Neural cell (in vitro differentiated cells): ENCODE measurements around the gene PTPRT. TPM values are rescaled to one million over a fixed set of nuclear protein-coding genes. Genes with fewer than 3 reads are reported as not detected.

Source experiments
- H2AFZ ChIP-seq: fragments of 200-600, 300-800 bp; sonication (generic), shearing (Covaris generic); 2 replicates; pipeline ENCODE4 v1.6.0; 2014; ENCODE audit warnings: low read depth, mild to moderate bottlenecking, antibody characterized with exemption, low read length, moderate library complexity
- H3F3A ChIP-seq: fragments of 200-600 bp; shearing (Covaris generic); 2 replicates; pipeline ENCODE4 v1.6.1; 2016; ENCODE audit warnings: mild to moderate bottlenecking, moderate library complexity, mixed read lengths, antibody characterized with exemption, low read length; ENCODE audit not compliant: insufficient read depth, poor library complexity, severe bottlenecking
- H3K27ac ChIP-seq: fragments of 200-600, 300-800 bp; sonication (generic), shearing (Covaris generic); 2 replicates; pipeline ENCODE4 v1.5.1; 2014; ENCODE audit warnings: mild to moderate bottlenecking, low read length, moderate library complexity
- H3K27me3 ChIP-seq: fragments of 300-800, 200-600 bp; sonication (generic), shearing (Covaris generic); 2 replicates; pipeline ENCODE4 v1.6.0; 2014; ENCODE audit warnings: mild to moderate bottlenecking, low read depth, low read length, moderate library complexity; ENCODE audit not compliant: insufficient read depth
- H3K36me3 ChIP-seq: fragments of 300-800, 200-600 bp; sonication (generic), shearing (Covaris generic); 2 replicates; pipeline ENCODE4 v1.5.1; 2014; ENCODE audit warnings: mild to moderate bottlenecking, antibody characterized with exemption, low read length, moderate library complexity; ENCODE audit not compliant: insufficient read depth
- H3K4me2 ChIP-seq: fragments of 300-800, 200-600 bp; sonication (generic), shearing (Covaris generic); 2 replicates; pipeline ENCODE4 v1.6.0; 2014; ENCODE audit warnings: mild to moderate bottlenecking, low read length
- H3K4me3 ChIP-seq: fragments of 300-800, 200-600 bp; sonication (generic), shearing (Covaris generic); 2 replicates; pipeline ENCODE4 v1.5.1; 2014; ENCODE audit warnings: mild to moderate bottlenecking, low read length, moderate library complexity
- H3K79me2 ChIP-seq: fragments of 200-600 bp; shearing (Covaris generic); replicated peaks from 2 replicates; pipeline ENCODE4 v1.6.0; 2014; ENCODE audit warnings: mild to moderate bottlenecking, low read length, moderate library complexity; ENCODE audit not compliant: insufficient read depth
- H3K9ac ChIP-seq: fragments of 300-800, 200-600 bp; sonication (generic), shearing (Covaris generic); 2 replicates; pipeline ENCODE4 v1.6.1; 2016; ENCODE audit warnings: mild to moderate bottlenecking, low read length, mixed read lengths
- H3K9me2 ChIP-seq: fragments of 200-600 bp; shearing (Covaris generic); 2 replicates; pipeline ENCODE4 v1.6.1; 2016; ENCODE audit warnings: mild to moderate bottlenecking, low read length, mixed read lengths; ENCODE audit not compliant: insufficient read depth
- H3K9me3 ChIP-seq: fragments of 200-600, 300-800 bp; sonication (generic), shearing (Covaris generic); 2 replicates; pipeline ENCODE4 v1.6.1; 2016; ENCODE audit warnings: mild to moderate bottlenecking, mixed run types, low read length, moderate library complexity, mixed read lengths
- H4K20me1 ChIP-seq: fragments of 200-600 bp; shearing (Covaris generic); 2 replicates; pipeline ENCODE4 v1.6.1; 2016; ENCODE audit warnings: mild to moderate bottlenecking, mixed run types; ENCODE audit not compliant: insufficient read depth
- EP300 ChIP-seq: fragments of 450-650 bp; conservative IDR thresholded peaks from 2 replicates; pipeline ENCODE4 v1.6.1; 2014; ENCODE audit warnings: antibody characterized with exemption, mild to moderate bottlenecking, moderate library complexity; ENCODE audit not compliant: poor library complexity, severe bottlenecking
- EZH2 ChIP-seq: fragments of 200-600, 300-800 bp; shearing (Covaris generic), sonication (generic); IDR thresholded peaks from 2 replicates; pipeline ENCODE4 v1.6.1; 2014; ENCODE audit warnings: antibody characterized with exemption, low read length, borderline replicate concordance, mild to moderate bottlenecking; ENCODE audit not compliant: insufficient read depth, poor library complexity, severe bottlenecking
- MXI1 ChIP-seq: fragments of 450-650 bp; conservative IDR thresholded peaks from 2 replicates; pipeline ENCODE4 v1.6.1; 2014; ENCODE audit warnings: antibody characterized with exemption, mild to moderate bottlenecking; ENCODE audit not compliant: poor library complexity, severe bottlenecking
- POLR2AphosphoS5 ChIP-seq: IDR thresholded peaks from 2 replicates; pipeline ENCODE4 v1.6.1; 2012
- RAD21 ChIP-seq: fragments of 450-650 bp; conservative IDR thresholded peaks from 2 replicates; pipeline ENCODE4 v1.6.1; 2014; ENCODE audit warnings: antibody characterized with exemption, mild to moderate bottlenecking, moderate library complexity
- REST ChIP-seq: IDR thresholded peaks from 2 replicates; pipeline ENCODE4 v1.6.1; 2012; ENCODE audit warnings: borderline replicate concordance
- SMC3 ChIP-seq: fragments of 450-650 bp; conservative IDR thresholded peaks from 2 replicates; pipeline ENCODE4 v1.6.1; 2014; ENCODE audit warnings: antibody characterized with exemption, mild to moderate bottlenecking, moderate library complexity; ENCODE audit not compliant: poor library complexity
- TAF1 ChIP-seq: IDR thresholded peaks from 2 replicates; pipeline ENCODE4 v1.6.1; 2012; ENCODE audit warnings: low read depth
- polyA plus RNA-seq: library from polyadenylated mRNA; depleted of rRNA; stranded (reverse); fragments of >200 nt; gene quantifications from 2 replicates; pipeline ENCODE4 v1.2.3, GENCODE V29; 2014
- TF ChIP-seq, protein P1 (sequence below): fragments of 450-650 bp; IDR thresholded peaks from 2 replicates; pipeline ENCODE4 v1.5.1; 2014; ENCODE audit warnings: antibody characterized with exemption, mild to moderate bottlenecking, moderate library complexity; ENCODE audit not compliant: poor library complexity, severe bottlenecking

Gene PTPRT
- polyA plus RNA-seq, 1 donor from 2014 or later = 9.2 TPM

GRCh38 chr20:42688576-42688975 lies 501.1 kb downstream of the PTPRT start:
- Histone ChIP-seq H3K36me3 (no peaks in the 10 kb centered on the region), H3K9me2 (no peaks in the 10 kb centered on the region), H3K4me3 (no peak overlapping the region), H3K27ac (no peak overlapping the region), H3K4me2 (no peak overlapping the region), H3K27me3 (no peaks in the 10 kb centered on the region), H3F3A (no peaks in the 10 kb centered on the region), H3K9me3 (peaks cover 3% of the 10 kb centered on the region), H3K79me2 (no peaks in the 10 kb centered on the region), H4K20me1 (no peaks in the 10 kb centered on the region), H2AFZ (no peak overlapping the region), H3K9ac (no peak overlapping the region)
- no peak for TF ChIP-seq EP300
- TF ChIP-seq POLR2AphosphoS5 = no peak
- TF ChIP-seq, protein P1, sequence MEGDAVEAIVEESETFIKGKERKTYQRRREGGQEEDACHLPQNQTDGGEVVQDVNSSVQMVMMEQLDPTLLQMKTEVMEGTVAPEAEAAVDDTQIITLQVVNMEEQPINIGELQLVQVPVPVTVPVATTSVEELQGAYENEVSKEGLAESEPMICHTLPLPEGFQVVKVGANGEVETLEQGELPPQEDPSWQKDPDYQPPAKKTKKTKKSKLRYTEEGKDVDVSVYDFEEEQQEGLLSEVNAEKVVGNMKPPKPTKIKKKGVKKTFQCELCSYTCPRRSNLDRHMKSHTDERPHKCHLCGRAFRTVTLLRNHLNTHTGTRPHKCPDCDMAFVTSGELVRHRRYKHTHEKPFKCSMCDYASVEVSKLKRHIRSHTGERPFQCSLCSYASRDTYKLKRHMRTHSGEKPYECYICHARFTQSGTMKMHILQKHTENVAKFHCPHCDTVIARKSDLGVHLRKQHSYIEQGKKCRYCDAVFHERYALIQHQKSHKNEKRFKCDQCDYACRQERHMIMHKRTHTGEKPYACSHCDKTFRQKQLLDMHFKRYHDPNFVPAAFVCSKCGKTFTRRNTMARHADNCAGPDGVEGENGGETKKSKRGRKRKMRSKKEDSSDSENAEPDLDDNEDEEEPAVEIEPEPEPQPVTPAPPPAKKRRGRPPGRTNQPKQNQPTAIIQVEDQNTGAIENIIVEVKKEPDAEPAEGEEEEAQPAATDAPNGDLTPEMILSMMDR = no peak
- TF ChIP-seq SMC3 = no peak
- TF ChIP-seq RAD21 = no peak
- TF ChIP-seq EZH2 = no peak
- no peak for TF ChIP-seq REST
- TF ChIP-seq TAF1 = no peak
- TF ChIP-seq MXI1 = no peak

DNA sequence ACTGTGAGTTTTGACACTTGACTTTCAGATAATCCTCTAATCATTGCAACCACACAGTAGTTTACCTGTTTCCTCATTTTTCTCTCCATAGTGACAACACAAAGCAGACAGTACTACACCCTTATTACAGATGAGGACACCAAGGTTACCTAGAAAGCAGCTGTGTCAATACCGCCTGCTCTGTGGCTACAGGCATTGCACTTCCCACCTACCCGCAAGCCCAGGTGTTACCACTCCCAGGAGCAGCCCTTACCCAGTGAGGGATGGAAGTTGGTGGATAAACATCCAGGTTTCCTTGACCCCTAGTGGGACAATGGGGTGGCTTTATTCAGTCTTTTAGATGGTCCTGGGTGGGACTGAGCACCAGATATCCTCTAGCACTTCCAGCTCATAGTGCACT lies 503.6 kb downstream of the PTPRT start:
- no peak overlapping the region for H3K4me2 ChIP-seq
- H2AFZ ChIP-seq = no peak overlapping the region
- no peaks in the 10 kb centered on the region for H3F3A ChIP-seq
- no peak overlapping the region for H3K4me3 ChIP-seq
- no peak overlapping the region for H3K9ac ChIP-seq
- no peak overlapping the region for H3K27ac ChIP-seq
- H3K79me2 ChIP-seq = no peaks in the 10 kb centered on the region
- TF ChIP-seq RAD21 (no peak), POLR2AphosphoS5 (no peak), MXI1 (no peak), SMC3 (no peak), EZH2 (no peak), TAF1 (no peak), REST (no peak), EP300 (no peak)
- TF ChIP-seq, protein P1 = no peak
- H4K20me1 ChIP-seq = no peaks in the 10 kb centered on the region
- no peaks in the 10 kb centered on the region for H3K36me3 ChIP-seq
- H3K9me3 ChIP-seq = no peaks in the 10 kb centered on the region
- H3K27me3 ChIP-seq = no peaks in the 10 kb centered on the region
- H3K9me2 ChIP-seq = no peaks in the 10 kb centered on the region
